Body of pancreas (tissue), 4 donors: ENCODE results near the gene RAD51D.

Experiments
- POLR2A ChIP-seq, 3 donors: fragments of 450-650 bp; IDR thresholded peaks; one replicate each; pipeline ENCODE4 v1.6.1; 2016; ENCODE audit warnings: antibody characterized with exemption in 3 of 3, mild to moderate bottlenecking in 2 of 3
- TF ChIP-seq, protein P1 (sequence below), 7 experiments: fragments of 450-650 bp in 4 of 7; fragments of 200-600 bp in 3 of 7; sonication (generic) in 3 of 7; IDR thresholded peaks; one replicate each; pipeline ENCODE4 v1.5.1; 2016 to 2019; ENCODE audit warnings: antibody characterized with exemption in 7 of 7

DNA sequence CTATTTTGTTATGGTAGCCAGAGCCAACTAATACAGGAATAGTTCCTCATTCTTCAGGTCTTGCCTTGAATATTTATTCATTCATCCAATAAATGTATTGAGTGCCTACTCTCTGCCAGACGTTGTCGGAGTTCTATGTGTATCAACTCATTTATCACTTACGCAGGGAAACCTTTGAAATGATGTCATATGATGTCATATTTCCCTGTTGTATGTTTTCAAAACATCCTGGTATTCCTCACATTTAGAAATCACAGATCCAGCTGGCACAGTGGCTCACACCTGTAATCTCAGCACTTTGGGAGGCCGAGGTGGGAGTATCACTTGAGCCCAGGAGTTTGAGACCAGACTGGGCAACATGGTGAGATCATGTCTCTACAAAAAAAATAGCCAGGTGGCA, 25.2 kb upstream of the RAD51D start:
- TF ChIP-seq POLR2A (IDR thresholded peaks at IDR 0.05), result no peak
- TF ChIP-seq, protein P1, sequence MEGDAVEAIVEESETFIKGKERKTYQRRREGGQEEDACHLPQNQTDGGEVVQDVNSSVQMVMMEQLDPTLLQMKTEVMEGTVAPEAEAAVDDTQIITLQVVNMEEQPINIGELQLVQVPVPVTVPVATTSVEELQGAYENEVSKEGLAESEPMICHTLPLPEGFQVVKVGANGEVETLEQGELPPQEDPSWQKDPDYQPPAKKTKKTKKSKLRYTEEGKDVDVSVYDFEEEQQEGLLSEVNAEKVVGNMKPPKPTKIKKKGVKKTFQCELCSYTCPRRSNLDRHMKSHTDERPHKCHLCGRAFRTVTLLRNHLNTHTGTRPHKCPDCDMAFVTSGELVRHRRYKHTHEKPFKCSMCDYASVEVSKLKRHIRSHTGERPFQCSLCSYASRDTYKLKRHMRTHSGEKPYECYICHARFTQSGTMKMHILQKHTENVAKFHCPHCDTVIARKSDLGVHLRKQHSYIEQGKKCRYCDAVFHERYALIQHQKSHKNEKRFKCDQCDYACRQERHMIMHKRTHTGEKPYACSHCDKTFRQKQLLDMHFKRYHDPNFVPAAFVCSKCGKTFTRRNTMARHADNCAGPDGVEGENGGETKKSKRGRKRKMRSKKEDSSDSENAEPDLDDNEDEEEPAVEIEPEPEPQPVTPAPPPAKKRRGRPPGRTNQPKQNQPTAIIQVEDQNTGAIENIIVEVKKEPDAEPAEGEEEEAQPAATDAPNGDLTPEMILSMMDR (IDR thresholded peaks at IDR 0.05), result no peak
